Hematopoietic multipotent progenitor cell treated with erythropoietin and hydrocortisone succinate and interleukin-3 and kit ligand, for 15 days (in vitro differentiated cells): ENCODE data around the gene FAM24A.
A peak's percentile ranks its signal among the peaks of the same experiment; 100 is the strongest.

ENCODE experiments used
- DNase-seq: peaks from one replicate; pipeline ENCODE4 v3.0.0-alpha.2; 2015; ENCODE audit warnings: low spot score

The FAM24A gene

GRCh38 chr10:122931088-122931906, 20.9 kb downstream of the FAM24A start:
- peak; percentile 82 for DNase-seq

DNA sequence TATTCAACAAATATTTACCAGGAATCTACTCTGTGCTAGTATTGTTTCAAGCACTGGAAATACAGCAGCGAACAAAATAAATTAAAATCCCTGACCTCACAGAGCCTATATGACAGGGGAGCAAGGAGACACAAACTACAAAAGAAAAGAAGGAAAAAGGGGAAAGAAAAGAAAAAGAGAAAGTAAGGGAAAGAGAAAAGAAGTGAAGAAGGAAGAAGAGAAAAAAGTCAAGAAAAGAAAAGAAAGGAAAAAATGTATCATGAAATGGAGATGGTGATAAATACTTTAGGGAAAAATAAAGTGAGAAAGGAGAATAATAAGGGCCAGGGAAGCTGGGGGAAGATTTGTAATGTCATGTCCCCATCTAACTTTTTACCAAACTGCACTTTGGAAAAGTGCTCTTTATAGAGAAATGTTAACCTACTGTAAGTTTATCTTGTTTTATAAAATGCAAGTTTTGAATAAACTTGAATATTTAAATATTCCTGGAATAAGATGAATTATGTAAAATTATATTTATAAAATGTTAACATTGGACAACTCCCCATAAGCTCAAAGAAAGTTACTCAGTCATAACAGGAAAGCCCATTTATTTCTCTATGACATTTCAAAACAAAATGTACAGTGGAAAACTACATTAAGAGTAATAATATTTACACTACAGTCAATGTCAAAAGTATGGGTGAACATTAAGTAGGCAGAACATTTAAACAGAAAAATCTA, 28.9 kb downstream of the FAM24A start:
- DNase-seq = no peak

GRCh38 chr10:122939856-122940543, 29.6 kb downstream of the FAM24A start:
- peak; percentile 9 for DNase-seq

DNA sequence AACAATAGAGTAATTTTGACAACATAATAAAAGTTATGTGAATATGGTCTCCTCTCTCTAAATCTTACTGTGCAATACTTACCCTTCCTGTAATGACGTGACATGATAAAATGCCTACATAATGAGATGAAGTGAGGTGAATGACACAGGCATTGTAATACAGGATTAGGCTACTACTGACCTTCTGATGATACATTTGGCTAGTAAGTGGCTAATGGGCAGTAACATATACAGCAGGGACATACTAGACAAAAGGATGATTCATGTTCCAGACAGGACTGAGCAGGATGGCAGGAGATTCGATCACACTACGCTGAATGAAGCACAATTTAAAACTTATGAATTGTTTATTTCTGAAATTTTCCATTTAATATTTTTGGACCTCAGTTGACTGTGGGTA, 38.9 kb downstream of the FAM24A start:
- no peak for DNase-seq

DNA sequence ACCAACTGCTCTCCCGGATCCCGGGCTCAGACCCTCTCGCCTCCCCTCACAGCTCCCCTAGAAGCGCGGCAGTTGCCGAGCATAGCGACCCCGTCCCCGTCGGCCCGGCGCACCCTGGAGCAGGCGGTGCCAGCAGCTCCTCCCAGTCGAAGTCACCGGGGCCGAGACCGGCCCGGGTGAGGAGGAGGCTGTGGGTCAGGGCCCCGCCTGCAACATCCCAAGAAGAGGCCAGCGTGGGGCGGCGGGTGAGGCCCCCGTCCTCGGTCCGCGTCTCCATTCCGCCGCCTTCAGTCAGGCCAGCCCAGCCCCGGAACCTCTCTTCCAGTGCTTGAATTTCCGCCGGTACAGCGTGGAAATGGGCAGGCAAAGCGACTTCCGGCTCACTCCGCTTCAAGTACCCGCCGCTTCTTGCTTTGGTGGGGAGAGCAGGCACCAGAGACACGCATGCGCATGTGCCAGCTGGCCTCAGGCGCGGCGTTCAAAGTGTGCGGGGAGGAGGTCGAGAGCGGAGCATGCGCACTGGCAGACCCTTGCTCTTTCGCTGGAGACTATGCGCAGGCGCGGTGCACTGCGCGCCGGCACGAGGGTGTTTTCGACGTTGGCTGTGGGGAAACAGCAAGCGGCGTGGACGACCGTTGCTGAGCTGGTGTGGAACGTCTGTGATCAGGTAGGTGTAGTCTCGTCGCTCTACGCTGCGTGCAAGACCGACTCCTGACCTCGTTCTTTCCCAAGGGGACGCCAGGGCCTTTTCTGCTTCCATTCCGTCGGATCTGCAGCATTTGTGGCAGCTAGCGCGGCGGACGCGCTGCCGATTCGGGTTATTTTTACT, 43.7 kb downstream of the FAM24A start, which contains the start of gene C10orf88:
Gene C10orf88, minus strand, starts transcription at position 326 of the 829 bp plus-strand sequence. Its CDS starts 49 bp downstream, at position 277.
- peak; percentile 97 for DNase-seq

DNA sequence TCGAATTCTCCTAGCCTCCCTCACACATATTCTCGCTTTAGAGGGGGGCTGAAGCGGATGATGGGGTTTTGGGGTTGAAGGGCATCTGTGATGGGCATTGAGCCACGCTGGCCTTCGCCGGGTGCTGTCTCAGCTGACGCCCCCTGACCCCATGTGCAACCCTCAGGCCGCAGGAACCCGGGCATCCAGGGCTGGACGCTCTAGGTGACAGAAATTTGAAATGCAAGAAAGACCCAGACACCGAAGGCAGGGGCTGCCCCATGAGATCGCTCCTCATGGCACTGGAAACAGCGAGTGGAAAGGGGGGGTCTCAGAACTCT, 44.3 kb downstream of the FAM24A start:
- no peak for DNase-seq

DNA sequence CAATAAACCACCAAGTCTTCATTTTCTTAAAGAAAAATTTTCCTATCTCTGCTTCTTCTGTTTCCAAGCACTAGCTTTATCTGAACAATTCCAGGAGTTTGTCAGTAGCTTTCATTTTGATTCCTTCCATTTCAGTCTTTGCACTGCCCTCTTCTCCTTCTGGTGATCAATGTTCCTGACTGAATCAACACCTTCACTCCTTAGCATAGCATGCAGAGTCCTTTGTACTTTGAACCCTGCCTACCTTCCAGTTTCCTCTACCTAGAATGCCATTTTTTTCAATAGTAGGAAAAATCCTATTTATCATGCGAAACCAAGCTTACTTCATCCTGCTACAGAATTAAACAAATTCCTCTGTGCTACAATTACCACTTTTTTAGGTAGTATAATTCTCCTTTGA, 45.5 kb downstream of the FAM24A start:
- DNase-seq = no peak

DNA sequence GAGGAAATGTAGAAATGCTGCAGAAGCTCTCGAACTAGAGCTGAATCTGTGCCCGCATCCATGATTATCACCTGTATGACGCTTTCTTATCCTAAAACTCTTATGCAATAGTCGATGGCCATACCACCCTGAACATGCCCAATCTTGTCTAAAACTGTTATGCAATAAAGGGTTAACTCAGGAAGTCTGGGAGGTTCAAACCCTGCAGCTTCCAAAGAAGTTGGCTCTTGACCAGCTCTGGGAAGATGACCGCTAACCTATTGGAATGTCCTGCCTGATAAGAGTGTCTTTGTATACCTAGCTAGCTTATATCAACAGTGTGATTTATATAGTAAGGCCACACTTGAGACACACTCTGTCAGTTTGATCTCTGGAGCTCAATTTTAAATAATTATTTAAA, 47.1 kb downstream of the FAM24A start:
- no peak for DNase-seq

DNA sequence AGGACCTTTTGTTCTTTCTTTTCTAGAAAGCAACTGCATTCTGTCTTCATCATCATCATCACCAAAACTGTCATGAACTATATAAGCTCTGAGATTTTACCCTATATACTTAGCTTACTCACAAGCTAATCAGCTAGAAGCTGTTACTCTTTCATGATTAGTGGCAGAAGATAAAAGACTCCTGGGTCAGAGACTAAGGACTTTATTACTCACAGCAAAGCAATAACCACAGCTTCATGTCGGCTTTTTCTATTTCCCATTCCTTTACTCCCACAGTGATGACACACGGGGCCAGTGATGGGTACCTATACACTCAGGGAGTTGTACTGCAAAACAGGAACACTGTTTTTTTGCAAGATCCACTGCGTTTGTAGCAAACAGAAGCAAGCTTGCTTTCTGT, 52.0 kb downstream of the FAM24A start:
- DNase-seq = no peak
